Measurements from ENCODE around the gene RASGRP1. TPM values are rescaled to one million over a fixed set of nuclear protein-coding genes. Genes with fewer than 3 reads are reported as not detected.

Gene RASGRP1
- total RNA-seq, 1 donor: 0.36 TPM

- Histone ChIP-seq H3K79me2 (ENCODE audit: insufficient read depth, low read length) (no peaks in the 10 kb centered on the region), H3K36me3 (ENCODE audit: insufficient read depth, low read length) (no peaks in the 10 kb centered on the region), H4K20me1 (ENCODE audit: insufficient read depth, low read length) (no peaks in the 10 kb centered on the region), H3K9me3 (ENCODE audit: low read depth, low read length) (no peaks in the 10 kb centered on the region), H2AFZ (ENCODE audit: low read length) (no peak overlapping the region), H3K4me1 (ENCODE audit: insufficient read depth, low read length) (peaks cover 3% of the 10 kb centered on the region), H3K27ac (ENCODE audit: low read depth, low read length) (no peak overlapping the region), H3K4me2 (ENCODE audit: insufficient read depth, low read length) (no peak overlapping the region), H3K27me3 (ENCODE audit: insufficient read depth, low read length) (peaks cover 5% of the 10 kb centered on the region), H3K4me3 (ENCODE audit: insufficient read depth, low read length) (no peak overlapping the region)
- no peak for DNase-seq (ENCODE audit: insufficient read length, low spot score, missing footprints)
- no peak for TF ChIP-seq CTCF (IDR thresholded peaks at IDR 0.05; ENCODE audit: extremely low read depth, low read depth, low read length)
Observed at GRCh38 chr15:38507570-38507969, 57.0 kb downstream of the RASGRP1 start.

GRCh38 chr15:38506997-38507396, 57.6 kb downstream of the RASGRP1 start:
- H2AFZ ChIP-seq (ENCODE audit: low read length): no peak overlapping the region
- no peak overlapping the region for H3K4me3 ChIP-seq (ENCODE audit: insufficient read depth, low read length)
- TF ChIP-seq CTCF (IDR thresholded peaks at IDR 0.05; ENCODE audit: extremely low read depth, low read depth, low read length): no peak
- H3K4me2 ChIP-seq (ENCODE audit: insufficient read depth, low read length): no peak overlapping the region
- no peak overlapping the region for H3K27ac ChIP-seq (ENCODE audit: low read depth, low read length)
- DNase-seq (ENCODE audit: insufficient read length, low spot score, missing footprints): no peak
- H4K20me1 ChIP-seq (ENCODE audit: insufficient read depth, low read length): no peaks in the 10 kb centered on the region
- H3K27me3 ChIP-seq (ENCODE audit: insufficient read depth, low read length): peaks cover 2% of the 10 kb centered on the region
- no peaks in the 10 kb centered on the region for H3K79me2 ChIP-seq (ENCODE audit: insufficient read depth, low read length)
- H3K4me1 ChIP-seq (ENCODE audit: insufficient read depth, low read length): peaks cover 3% of the 10 kb centered on the region
- H3K36me3 ChIP-seq (ENCODE audit: insufficient read depth, low read length): no peaks in the 10 kb centered on the region
- H3K9me3 ChIP-seq (ENCODE audit: low read depth, low read length): no peaks in the 10 kb centered on the region

GRCh38 chr15:38504680-38505467, 59.7 kb downstream of the RASGRP1 start:
- H4K20me1 ChIP-seq (ENCODE audit: insufficient read depth, low read length): no peaks in the 10 kb centered on the region
- no peak overlapping the region for H3K4me3 ChIP-seq (ENCODE audit: insufficient read depth, low read length)
- H3K79me2 ChIP-seq (ENCODE audit: insufficient read depth, low read length): no peaks in the 10 kb centered on the region
- H3K36me3 ChIP-seq (ENCODE audit: insufficient read depth, low read length): no peaks in the 10 kb centered on the region
- no peak overlapping the region for H2AFZ ChIP-seq (ENCODE audit: low read length)
- H3K4me1 ChIP-seq (ENCODE audit: insufficient read depth, low read length): peaks cover 3% of the 10 kb centered on the region
- H3K9me3 ChIP-seq (ENCODE audit: low read depth, low read length): no peaks in the 10 kb centered on the region
- TF ChIP-seq CTCF (IDR thresholded peaks at IDR 0.05; ENCODE audit: extremely low read depth, low read depth, low read length): no peak
- no peak for DNase-seq (ENCODE audit: insufficient read length, low spot score, missing footprints)
- H3K27me3 ChIP-seq (ENCODE audit: insufficient read depth, low read length): no peaks in the 10 kb centered on the region
- no peak overlapping the region for H3K4me2 ChIP-seq (ENCODE audit: insufficient read depth, low read length)
- H3K27ac ChIP-seq (ENCODE audit: low read depth, low read length): no peak overlapping the region

- Histone ChIP-seq H2AFZ (ENCODE audit: low read length) (no peak overlapping the region), H3K27me3 (ENCODE audit: insufficient read depth, low read length) (no peaks in the 10 kb centered on the region), H3K79me2 (ENCODE audit: insufficient read depth, low read length) (no peaks in the 10 kb centered on the region), H4K20me1 (ENCODE audit: insufficient read depth, low read length) (no peaks in the 10 kb centered on the region), H3K4me1 (ENCODE audit: insufficient read depth, low read length) (peaks cover 3% of the 10 kb centered on the region), H3K36me3 (ENCODE audit: insufficient read depth, low read length) (no peaks in the 10 kb centered on the region), H3K4me3 (ENCODE audit: insufficient read depth, low read length) (no peak overlapping the region), H3K4me2 (ENCODE audit: insufficient read depth, low read length) (no peak overlapping the region), H3K9me3 (ENCODE audit: low read depth, low read length) (no peaks in the 10 kb centered on the region), H3K27ac (ENCODE audit: low read depth, low read length) (no peak overlapping the region)
- DNase-seq (ENCODE audit: insufficient read length, low spot score, missing footprints): no peak
- TF ChIP-seq CTCF (IDR thresholded peaks at IDR 0.05; ENCODE audit: extremely low read depth, low read depth, low read length): no peak
Observed at GRCh38 chr15:38503496-38503895, 61.1 kb downstream of the RASGRP1 start.
